HG03342 (cell line): Measurements from ENCODE around the gene DEGS1.

ENCODE experiments used
- ATAC-seq: cut with Tn5 transposase; IDR thresholded peaks from one replicate; pipeline ENCODE4 v1.9.1; 2021; ENCODE audit warnings: mild to moderate bottlenecking, moderate library complexity; ENCODE audit not compliant: unreplicated experiment

The DEGS1 gene

DNA sequence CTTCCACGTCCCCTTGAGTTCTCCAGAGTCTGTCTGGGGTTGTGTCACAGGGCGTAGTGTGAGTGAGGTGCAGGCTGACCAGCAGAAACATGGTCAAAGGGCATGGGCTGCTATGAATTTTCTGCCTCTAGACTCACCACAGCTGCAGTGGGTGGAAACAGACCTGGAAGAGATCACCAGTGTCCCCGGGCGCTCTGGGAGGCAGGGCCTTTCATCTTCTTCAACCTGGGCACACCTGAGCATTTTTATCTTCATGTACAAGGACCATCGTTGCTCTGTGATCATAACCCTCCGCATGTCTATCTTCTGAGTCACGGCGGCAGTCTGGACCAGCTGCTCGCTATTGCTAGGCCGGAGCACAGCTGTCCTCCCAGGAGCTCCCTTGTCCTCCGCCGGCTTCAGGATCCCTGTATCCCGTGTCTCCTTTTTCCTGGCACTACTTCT lies 29.6 kb downstream of the DEGS1 start:
- ATAC-seq, result no peak

DNA sequence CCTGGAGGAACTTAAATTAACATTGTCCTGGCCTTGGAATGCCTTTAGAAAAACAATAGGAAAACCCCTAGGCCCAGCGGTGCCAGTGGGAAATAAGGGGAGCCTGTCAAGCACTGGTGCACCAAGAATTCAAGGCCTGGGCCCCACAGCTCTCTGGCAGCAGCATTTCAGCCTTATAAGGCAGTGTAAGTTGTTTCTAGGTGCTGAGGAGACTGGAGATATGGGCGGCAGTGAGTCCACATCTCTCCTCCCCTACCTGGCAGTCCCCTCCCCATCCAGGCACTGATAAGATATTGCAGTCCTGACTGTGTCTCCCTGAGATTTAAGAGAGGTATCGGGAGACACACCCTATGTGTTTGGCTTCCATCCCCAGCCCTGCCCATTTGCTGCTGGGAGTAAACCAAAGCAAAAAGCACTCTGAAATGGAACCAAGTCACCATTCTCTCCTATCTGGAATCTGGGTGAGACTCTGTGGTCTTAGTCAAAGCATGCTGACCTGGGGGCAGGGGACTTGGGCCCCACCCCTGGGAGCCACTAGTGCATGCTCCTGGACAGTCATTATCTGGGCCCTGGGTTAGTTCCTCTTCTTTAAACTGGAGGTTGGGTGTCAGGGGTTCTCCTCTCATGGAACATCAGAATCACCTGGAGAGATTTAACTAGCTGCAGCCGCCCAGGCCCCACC lies 30.5 kb downstream of the DEGS1 start:
- no peak for ATAC-seq

DNA sequence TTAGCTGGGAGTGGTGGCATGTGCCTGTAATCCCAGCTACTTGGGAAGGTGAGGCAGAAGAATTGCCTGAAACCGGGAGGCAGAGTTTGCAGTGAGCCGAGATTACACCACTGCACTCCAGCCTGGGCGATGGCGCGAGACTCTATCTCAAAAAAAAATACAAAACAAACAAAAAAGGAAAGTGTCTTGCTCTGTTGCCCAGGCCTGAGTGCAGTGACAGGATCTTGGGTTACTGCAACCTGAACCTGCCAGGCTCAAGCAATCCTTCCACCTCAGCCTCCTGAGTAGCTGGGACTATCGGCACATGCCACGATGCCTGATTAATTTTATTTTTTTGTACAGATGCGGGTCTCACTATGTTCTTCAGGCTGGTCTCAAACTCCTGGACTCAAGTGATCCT lies 33.3 kb downstream of the DEGS1 start:
- no peak for ATAC-seq

DNA sequence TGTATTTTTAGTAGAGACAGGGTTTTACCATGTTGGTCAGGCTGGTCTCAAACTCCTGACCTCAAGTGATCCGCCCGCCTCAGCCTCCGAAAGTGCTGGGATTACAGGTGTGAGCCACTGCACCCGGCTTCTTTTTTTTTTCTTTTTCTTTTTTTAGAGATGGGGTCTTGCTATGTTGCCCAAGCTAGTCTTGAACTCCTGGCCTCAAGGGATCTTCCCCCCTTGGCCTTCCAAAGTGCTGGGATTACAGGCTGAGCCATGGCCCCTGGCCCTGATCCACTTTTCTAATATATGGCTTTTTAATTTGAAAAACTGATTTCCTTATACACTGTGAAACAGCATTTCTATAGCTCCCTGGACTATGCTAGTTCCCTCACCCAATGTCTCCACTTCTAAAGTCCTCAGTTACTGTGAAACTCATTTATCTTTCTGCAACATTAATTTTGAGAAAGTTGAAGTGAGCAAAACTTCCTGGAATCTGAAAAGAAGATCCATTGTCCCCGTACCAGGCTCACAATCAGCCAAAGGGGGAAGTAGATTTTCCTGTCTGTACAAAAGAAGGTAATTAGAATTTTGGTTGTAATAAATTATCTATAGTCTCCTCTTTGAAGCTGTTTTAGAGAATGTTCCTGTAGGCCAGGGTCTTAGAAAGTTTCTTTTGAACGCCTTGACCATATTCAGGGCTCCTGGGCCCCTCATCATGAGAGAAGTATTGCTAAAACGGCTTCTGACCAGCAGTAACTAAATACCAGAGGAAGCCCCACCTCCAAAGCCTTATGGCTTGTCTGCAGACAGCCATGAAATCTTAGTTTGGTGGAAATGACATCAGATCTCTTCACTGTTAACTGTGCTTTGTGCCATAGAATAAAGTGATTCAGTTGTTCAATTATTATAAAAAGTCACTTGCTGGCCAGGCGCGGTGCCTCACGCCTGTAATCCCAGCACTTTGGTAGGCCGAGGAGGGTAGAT lies 34.9 kb downstream of the DEGS1 start:
- no peak for ATAC-seq

DNA sequence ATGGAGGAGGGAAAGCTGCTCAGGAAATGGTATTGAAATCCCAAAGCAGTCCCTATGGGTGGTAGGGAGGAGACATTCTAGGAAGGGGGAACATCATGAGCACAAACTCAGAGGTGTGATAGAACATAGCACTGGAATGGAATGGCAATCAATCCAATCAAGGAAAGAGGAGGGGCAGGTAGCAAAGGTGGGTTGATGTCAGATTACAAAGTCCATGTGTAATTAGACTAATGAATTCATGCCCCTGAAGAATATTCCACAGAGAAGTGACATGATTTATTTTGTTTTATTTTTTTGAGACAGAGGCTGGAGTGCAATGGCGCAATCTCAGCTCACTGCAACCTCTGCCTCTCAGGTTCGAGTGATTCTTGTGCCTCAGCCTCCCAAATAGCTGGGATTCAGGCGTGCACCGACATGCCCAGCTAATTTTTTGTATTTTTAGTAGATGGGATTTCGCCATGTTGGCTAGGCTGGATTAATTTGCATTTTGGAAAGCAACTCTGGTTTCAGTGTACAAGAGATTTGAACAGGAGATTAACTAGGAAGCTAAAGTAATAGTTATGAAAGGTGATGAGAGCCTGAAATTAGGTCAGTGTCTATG lies 36.1 kb downstream of the DEGS1 start:
- ATAC-seq, result no peak

DNA sequence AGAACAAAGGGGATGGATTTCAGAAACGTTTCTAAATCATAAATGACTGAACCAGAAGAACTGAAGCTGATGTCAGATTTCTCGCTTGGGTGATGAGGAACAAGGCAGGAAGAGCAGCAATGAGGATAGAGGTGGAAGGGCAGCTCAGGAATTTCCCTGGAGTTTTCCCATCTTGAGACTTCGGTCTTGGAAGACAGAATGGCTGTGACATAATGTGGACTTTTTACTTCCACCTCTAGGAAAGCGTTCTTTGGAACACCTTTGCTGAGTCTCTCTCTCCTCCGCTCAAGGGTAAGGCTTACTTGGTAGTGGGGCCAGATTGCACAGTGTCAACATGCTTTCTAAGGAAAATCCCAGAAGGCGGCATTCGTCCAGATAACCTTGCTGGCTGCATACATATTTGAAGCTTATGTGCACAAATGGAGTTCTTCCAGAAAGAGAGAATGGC lies 36.6 kb downstream of the DEGS1 start:
- ATAC-seq, result no peak

DNA sequence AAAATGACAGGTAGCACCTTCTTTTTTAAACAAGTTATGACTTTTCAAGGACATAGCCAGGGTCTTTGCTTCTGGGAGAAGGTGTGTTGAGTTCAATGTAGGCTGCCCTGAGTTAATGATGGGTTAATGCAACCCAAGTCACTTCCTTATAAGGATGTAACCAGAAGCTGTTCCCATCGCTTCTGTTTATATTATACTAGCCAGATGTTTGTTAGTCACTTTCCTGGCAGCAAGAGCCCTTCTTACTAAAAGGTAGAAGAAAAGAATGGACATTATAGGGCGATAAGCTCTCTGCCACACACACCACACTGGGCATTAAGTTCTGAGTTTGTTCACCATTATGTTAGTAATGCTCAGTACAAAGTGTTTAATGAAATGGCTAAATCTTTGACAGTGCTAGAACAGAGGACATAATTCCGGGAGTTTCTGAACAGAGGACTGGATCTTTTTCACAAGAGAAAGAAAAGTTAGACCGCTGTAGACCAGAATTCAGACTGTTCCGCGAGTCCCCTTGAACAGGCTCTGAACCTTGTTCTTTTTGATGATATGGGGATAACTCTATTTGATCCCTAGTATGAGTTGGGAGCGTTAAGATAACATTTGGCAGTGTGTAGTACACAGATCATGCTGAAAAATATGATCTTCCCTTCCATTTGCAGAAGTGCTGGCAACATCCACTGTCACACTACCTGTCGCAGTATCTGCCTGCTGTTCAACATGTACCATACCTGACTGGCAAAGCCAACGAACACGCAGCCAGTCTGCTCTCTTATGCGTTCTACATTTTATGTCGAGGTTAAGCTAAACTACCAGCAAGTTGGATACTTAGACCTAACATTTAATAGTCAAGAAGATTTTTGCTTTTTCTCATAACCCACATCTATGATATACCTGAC lies 41.0 kb downstream of the DEGS1 start:
- ATAC-seq, result no peak

DNA sequence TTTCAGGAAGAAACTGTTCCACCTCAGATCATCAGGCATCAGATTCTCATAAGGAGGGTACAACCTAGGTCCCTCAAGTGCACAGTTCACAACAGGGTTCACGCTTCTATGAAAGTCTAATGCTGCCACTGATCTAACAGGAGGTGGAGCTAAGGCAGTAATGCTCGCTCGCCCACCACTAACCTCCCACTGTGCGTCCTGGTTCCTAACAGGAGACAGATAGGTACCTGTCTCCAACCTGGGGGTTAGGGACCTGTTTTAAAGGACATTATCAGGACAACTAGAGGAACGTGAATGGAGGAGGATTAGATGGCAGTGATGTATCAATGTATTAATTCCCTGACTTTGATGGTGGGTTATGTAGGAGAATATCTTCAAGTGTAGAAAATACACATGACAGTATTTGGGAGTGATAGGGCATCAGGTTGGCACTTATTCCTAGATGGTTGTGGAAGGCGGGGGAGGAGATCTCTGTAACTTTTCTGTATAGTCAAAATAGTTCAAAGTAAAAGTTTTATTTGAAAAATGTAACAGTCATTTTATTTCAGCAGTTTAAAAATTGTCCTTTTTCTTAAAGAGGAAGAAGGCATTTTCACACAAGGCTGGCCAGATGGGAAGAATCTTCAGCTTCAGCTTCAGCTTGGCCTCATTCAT lies 43.9 kb downstream of the DEGS1 start:
- ATAC-seq, result no peak

DNA sequence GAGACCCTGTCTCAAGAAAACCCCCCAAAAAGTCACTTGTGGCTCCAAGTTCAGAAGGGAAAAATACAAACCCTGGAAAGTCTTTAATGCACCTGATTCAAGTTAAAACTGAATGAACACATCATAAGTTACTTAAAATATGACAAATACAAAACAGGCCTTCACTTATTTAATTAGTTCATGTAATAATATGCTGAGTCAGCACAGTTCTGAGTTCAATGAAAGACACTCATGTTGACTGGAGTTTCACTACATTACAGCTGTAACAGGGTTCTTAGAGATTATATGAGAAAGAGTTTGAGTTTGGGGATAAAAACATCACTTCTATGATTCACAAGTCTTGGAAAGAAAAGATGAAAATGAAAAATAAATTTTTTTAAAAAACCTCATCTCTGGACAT lies 51.0 kb downstream of the DEGS1 start:
- no peak for ATAC-seq

DNA sequence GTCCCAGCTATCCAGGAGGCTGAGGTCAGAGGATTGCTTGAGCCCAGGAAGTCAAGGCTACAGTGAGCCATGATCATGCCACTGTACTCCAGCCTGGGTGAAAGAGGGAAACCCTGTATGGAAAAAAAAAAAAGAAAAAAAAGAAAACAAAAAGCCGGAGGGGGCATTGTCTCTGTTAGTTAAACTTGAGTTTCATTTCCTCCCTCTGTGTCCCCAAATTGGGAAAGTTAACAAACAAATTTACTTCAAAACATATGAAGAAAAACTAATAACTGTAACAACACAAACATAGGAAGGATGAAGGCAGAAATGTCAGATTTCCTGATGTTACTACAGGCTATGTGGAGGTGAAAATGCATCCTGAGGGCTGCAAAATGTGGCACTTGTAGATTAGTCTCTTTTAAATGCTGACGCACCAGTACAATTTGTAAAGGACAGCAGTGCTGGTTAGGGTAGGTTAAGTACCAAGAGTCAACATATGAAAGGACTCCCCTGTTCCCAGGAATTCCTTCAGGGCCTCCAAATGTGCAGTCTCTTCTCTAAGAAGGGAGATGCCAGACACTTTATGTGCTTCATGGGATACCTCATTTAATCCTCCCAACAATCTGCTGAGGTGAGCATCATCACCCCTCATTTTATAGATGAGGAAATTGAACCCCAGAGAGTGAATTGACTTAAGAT lies 52.9 kb downstream of the DEGS1 start:
- ATAC-seq, result no peak

DNA sequence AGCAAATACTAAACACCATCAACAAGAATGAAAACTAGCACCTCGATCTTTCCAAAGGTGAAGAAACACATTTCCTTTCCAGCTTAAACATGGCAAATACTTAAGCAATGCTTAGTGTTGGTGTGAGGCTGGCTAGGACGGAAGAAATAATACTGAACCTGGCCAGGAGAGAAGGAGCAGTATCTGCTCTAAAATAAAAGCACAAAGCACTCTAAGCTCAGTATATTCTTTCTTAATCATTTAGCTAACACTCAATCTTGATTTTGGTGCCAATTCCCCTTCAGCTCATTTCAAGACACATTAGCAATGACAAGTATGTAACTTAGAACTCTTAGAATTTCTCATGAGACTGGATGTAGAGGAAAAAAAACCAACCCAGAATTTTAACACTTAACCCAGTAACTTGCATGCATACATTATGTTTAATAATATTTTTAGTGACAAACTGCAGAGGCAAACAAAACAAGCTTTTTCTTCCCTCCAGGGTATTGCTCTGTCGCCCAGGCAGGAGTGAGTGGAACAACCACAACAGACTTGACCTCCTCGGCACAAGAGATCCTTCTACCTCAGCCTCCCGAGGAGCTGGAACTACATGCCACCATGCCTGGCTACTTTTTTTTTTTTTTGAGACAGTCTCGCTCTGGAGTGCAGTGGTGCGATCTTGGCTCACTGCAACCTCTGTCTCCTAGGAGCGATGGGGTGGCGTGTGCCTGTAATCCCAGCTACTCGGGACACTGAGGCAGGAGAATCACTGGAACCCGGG lies 54.3 kb downstream of the DEGS1 start:
- ATAC-seq, result no peak

DNA sequence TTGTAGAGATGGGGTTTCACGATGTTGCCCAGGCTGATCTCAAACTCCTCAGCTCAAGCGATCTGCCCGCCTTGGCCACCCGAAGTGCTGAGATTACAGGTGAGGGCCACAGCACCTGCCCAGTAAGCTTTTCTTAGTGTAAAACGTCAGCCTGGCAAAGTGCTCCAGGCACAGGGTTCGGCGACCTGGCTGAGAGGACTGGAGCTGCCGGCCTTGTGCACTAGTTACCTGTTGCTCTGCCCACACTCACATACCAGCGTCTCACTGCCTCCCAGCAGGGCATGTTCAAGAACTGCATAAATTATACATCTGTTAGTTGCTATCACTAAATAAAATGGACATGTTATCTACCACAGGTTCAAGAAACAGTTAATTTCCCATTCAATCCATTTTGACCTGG lies 55.2 kb downstream of the DEGS1 start:
- no peak for ATAC-seq

DNA sequence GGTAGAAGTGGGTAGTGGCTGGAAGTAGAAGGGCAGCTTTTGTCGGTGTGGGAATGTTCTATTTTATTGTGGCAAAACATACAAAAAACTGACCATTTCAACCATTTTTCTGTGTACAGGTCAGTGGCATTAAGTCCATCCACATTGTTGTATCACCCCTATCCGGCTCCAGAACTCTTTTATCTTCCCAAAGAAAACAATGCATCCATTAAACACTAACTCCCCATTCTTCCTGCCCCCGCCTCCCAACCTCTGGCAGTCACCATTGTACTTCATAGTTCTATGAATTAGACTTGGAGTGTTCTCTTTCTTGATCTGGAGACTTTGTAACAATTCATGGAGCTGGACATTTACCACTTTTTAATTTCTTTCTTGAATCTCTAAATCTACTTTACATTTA lies 55.7 kb downstream of the DEGS1 start:
- ATAC-seq, result no peak
